ELR (cell line): ENCODE measurements around the gene NFIX.

Experiments used
- DNase-seq: peaks from one replicate; pipeline ENCODE4 v3.0.0-alpha.2; 2015; ENCODE audit warnings: low read depth

The NFIX gene

DNA sequence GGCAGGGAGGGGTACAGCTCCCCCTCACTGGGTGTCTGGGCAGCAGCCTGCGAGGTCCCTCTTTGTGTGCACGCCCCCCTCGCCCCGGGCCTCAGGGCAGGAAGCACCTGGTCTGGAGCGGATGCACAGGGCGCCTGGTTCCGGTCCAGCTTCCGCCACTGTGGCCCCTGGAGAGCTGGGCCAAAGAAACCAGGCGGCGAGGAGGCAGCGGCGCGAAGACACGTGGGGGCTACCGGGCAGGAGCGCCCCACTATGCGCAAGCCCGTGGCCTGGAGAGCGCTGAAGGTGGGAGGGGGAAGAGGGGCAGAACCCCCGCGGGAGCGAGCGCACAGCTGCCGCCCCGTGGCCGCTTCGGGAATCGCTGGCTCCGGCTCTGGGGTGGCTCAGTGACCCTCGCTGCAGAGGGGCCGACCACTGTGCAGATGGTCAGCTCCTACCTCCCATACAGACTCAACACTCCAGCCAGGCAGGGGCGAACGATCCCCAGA is 109.1 kb downstream of the NFIX start:
- no peak for DNase-seq

DNA sequence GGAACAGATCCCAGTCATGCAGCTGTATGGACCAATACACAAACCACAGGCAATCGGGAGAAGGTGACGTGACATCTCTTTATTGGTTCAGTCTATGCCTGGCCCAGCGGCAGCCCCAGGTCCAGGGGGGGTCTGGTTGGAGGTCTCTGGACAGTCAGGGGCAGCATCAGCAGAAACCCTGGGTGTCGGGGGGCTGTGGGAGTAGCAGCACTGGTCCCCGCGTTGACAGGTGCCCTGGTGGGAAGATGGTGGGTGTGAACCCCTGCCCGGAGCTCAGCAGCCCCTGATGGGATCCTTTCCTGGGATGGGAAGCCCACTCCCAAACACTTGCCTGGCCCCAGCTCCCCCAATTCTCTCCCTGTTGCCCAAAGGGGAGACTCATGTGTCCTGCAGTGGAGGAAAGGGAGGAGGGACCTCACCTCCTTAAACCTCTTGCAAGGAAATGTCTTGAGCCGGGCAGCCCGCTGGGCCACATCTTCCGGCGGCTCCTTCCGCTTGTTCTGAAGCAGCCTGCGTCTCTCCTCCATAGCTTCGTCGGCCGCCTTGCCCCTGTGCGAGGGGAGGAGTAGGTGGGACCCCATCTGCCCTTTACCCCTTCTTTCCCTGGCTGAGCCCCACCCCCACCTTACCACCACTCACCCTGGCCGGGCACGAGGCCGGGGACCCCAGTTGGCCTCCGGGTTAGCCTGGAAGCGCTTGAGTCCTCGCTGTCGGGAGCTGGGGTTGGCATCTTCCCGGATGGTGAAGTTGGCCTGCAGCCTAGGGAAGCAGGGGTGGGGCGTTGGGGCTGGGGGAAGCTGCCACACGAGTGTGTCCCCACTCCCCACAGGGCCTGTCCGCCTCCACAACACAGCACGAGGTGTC is 109.8 kb downstream of the NFIX start:
- no peak for DNase-seq

DNA sequence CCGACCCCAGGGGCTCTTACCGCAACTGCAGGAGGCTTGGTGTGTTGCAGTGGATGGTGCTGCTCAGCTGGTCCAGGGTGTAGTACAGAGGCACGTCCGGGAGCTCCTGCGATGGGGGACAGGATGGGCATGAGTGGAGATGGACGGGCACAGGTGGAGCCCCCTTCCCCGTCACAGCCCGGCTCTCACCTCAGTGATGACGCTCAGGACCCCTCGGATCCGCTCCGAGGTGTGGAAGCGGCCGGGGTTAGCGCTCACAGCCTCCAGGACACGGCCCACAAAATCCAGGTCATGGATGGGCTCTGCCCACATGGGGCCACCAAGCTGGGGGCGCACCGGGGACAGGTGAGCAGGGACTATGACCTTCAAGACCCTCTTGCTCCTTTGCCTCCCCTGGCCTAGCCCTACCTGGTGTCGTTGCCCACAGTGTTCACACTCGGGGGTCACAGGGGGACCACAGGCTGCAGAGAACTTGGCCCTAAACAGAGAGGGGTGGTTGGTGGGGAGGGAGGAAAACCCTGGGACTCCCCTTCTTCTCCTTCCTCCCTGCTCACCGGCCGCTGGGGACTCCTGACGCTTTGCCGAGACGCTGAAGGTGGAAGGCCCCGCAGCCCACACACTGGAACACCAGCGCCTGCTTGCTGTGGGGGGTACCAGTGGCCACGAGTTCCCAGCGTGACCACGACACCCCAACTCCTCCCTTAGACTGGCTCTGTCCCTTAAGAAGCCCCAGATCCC is 114.3 kb downstream of the NFIX start:
- no peak for DNase-seq

DNA sequence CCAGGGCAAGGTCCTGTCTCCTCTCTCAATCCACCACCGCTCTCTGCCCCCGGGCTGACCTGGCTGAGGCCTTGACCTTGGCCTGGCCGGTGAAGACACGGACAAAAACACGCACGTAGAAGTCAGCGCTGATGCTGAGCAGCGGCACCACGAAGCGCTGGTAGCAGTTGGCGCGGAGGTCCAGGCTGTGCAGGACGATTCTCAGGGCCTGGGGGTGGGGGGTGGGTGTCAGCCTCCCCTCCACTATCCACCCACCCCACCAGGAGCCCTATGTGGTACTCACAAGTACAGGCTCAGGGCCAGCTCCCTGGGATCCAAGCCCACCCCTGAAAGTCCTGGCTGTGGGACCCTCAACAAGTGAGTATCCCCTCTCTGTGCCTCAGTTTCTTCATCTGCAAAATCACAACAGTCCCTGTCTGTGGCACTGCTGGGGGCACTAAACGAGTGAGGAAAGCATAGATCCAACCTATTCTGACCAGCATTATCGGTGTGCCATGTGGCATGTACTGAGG is 114.9 kb downstream of the NFIX start:
- DNase-seq, result no peak

DNA sequence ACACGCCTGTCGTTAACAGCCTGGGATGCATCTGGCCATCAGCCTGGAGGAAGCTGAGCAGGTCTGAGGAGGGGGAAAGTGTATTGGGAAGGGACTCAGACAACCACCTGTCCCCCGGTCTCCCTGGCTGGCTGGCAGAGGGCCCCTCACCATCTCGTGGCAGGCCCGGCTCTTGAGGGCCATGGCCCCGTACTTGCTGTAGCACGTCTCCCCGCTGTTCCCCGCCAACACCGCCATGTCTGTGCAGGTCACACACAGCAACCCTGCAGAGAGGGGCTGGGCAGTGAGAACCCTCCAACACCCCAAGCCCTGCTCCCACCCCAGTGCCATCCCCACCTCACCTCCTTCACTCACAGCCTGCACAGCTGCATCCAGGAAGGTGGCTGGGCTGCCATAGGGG is 117.3 kb downstream of the NFIX start:
- no peak for DNase-seq

DNA sequence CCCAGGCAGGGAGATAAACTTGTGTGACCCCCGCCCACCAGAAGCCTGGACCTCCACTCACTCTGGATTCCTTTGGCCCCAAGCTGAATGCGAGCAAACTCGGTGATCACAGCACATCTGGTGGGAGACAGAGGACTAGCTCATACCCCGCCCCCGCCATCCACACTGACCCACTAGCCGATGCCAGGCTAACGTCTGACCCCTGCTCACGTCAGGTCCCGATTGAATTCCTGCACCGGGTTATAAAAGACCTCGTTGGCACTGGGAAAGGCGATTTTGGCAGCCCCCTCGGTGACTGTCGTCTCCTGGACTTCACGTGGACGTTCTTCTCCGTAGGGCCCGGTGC is 120.6 kb downstream of the NFIX start:
- no peak for DNase-seq

DNA sequence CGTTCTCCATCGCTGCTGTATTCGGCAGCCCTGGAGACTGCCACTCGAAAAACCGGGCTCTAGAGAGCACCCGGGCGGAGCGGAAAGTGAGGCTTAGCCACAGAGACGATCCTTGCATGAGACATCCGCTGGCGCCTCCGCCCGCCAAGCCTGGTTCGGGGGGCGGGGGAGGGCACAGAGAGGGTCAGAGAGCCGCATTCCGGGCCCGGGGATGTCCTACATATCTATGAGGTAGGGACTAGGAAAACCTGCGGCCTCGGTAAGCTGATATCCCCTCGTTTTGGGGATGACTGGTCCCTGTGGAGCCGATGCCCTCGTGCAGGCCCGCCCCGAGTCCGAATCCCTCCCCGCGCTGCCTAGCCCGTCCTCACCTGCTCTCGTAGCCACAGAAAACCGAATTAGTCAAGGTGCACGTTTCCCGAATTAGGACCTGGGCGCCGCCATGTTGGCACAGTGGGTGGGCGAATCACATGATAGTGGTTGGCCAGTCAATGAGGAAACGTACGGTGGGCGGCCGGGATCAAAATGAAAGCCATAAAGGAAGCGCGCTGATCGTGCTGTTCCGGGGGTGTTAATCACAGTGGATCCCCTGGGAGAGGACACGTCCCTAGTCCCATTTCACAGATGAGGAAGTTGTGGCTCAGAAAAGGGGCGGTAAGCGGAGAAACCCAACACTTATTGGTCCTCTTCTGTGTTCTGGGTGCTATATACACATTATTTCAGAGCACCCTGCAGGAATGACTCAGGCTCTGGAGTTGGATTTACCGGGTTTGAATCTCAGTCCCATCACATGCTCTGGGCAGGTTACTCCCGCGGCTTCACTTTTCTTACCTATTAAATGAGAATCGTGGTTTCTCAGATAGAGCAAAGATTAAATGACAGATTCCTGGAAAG is 121.3 kb downstream of the NFIX start, which contains the start of gene TRMT1:
Gene TRMT1 (minus strand): TSS at position 459 of the 894 bp plus-strand sequence. CDS start 341 bp downstream, at position 118.
- peak; percentile 96 for DNase-seq

DNA sequence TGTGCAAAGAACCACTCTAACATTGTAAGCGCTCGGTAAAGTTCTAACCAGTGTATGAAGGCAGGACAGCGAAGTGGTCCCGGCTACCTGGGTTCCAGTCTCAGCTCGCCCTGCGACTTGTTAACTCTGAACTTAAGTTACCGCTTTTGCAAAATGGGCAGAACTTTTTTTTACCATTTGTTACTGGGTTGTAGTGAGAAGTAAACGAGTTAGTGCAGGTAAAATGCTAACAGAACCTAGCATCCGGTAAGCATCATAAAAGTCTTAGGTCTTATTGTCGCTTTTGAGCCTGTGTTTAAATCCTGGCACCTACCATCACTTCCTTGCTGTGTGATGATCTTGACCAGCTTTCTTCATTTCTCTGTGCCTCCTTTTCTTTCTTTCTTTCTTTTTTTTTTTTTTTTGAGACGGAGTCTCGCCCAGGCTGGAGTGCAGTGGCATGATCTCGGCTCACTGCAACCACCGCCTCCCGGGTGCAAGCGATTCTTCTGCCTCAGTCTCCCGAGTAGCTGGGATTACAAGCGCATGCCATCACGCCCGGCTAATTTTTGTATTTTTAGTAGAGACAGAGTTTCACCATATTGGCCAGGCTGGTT is 122.0 kb downstream of the NFIX start:
- DNase-seq, result peak; percentile 43

DNA sequence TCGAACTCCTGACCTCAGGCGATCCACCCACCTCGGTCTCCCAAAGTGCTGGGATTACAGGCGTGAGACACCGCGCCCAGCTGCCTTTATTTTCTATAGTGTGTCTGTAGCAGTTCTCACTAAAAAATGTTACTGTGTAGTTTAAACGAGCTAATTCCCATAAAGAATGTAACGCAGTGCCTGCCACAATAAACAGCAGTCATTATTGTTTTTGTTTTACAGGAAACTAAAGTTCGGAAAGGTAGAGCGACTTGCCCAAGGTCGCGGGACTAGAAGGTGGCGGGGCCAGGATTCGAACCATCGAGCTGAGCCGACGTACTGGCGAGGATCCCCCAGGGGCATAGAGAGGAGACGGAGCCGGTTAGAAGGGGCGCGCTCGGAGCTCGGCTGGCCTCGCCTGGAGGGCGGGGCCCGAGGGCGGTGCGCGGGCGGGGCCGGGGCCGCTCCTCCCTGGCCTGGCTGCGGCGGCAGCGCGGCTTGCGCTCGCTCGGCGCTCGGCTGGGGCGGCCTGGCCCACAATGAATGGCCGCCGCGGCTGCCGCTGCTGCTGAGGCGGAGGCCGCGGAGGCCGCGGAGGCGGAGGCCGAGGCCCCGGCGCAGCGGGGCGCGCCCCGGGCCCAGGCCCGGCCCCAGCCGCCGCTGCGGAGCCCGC is 122.6 kb downstream of the NFIX start, which contains the start of gene NACC1:
Gene NACC1 (plus strand): TSS at position 493 of the 652 bp plus-strand sequence. CDS start 16,944 bp downstream, outside the sequence.
- peak; percentile 93 for DNase-seq

DNA sequence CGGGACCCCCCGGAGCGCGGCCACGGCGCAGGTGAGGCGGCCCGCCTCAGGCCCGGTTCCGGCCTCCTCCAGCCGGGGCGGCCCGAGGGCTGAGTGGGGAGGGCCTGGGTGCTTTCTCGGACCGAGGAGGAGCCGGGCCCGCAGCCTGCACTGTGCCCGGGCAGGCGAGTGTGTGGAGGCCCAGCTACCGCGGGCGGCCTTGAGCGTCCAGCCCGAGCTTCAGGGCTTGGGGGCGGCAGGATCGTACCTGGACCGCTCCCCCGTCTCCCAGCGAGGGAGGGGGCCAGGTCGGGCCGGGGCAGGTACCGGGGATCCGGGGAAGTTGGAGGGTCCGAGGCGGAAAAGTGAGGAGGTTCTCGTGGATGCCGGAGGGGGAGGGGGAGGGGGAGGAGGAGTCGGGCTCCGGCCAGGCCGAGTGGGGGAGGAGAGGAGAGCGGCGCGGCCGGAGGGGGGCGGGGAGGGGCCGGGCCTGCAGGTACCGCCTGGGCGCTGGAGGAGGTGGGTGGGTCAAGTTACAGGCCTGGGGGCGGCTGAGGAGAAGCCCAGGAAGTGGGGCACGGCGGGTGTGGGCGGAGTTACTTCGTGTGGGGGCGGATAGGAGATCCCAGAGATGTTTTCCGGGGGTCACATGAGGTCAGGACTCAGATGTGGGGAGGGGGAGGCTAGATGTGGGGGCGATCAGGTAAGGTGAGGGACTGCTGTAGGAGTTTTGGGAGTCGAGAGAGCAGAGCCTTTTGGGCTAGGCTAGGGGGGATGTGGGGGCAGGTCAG is 123.3 kb downstream of the NFIX start:
- peak; percentile 71 for DNase-seq

DNA sequence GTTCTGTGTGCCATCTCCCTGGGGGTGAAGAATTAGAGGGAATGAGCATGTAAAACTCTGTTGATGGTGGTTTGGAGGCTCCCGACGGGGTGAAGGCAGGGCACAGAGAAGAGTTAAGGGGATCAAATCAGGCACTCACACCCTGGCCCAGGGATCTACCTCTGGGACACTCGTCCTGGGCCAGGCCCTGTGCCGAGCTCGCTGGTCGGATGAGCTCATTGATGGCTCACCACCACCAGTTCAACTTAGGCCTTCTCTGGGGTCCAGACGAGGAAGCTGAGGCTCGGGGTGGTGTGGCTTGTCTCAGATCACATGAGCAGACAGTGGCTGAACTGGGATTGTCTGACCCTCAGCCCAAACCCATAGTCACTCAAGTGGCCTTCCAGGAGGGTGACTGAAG is 124.4 kb downstream of the NFIX start:
- DNase-seq, result peak; percentile 67

DNA sequence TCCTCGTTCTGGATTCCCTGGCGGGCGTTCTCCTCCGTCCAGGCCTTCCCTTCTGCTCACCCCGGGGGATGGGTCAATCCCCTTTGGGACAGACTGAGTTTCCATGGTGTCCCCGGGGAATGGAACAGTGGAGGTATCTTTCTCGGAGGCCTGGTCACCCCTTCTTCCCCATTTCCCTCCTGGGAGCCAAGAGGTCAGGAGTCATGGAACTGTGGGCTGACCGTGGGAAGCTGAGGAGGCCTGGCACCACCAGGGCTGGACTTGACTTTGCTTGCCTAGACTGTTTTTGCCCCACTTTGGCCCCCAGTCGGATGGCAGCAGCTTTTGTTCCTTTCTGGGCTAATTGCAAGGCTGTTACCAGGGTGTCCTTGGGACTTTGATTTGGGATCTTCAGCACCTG is 124.8 kb downstream of the NFIX start:
- DNase-seq, result no peak

DNA sequence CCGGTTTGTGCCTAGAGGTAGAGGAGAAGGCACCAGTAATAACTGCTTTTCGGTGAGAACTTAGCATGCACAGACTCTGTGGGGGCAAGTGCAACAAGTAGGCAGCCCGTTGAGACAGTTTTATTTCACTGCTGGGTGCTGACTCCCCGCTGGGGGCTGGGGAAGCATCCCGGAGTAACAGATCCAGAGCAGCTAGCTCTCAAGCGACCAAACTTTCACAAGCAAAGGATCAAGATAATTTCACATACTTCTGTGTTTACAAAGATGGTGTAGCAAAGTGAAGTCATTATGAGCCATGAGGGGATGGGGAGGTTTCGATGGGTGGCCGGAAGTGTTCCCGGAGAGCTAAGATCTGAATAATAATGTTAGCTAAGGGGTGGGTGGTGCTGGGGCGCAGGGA is 125.5 kb downstream of the NFIX start:
- DNase-seq, result peak; percentile 86

DNA sequence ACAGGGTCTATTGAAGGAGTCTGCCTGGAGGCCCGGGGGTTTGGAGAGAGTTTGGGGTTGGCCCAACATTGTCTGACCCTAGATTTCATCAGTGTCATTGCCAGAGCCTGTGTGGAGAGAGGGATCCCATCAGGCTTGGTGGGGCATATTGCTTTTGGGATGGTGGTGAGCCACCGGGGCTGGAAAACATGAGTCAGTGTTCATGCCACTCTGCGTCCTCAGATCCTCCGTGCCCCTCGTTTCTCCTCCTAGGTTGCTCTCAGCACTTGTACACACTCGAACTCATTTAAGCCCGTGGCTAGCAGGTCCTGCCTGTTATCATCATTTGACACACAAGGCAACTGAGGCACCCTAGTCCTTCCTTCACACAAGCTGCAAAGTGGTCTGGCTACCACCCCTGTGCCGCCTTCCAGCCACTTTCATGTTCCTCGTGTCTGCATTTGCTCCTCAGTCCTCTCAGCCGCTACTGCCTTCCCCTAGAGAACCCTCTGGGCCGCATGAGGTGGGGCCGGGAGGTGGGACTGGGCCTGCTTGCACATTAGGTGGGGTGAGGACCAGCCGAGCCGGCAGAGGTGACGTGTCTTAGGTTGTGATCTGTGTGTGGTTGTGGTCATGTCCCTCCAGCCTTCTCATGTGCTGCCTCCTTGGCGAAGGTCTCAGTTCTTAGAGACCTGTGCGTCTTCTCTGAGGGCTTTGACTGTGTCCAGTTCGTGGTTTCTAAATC is 126.4 kb downstream of the NFIX start:
- no peak for DNase-seq

DNA sequence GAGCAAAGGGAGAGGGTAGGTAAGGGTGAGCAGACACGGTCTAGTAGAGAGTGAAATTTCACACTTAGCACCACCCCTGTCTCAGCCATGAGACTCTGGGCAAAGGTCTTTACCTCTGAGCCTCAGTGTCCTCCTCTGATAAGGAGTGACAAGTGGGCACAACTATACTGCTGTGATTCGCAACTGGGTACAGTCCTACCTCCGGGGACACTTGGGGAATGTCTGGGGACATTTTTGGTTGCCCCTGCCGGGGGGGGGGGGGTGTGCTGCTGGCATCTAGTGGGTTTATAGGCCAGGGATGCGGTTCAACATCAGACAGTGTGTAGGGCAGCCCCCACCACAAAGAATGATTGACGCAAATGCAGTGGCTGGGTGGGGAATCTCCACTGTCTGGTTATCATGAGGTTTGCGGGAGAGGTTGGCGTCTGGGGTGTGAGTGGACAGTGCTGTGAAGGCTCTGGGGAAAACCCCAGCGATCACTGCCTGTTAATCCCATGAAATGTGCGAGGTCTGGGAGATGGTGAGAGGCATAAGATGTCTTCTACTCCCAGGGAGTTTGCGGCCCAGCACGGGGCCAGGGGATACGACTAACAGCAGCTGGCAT is 127.1 kb downstream of the NFIX start:
- no peak for DNase-seq

DNA sequence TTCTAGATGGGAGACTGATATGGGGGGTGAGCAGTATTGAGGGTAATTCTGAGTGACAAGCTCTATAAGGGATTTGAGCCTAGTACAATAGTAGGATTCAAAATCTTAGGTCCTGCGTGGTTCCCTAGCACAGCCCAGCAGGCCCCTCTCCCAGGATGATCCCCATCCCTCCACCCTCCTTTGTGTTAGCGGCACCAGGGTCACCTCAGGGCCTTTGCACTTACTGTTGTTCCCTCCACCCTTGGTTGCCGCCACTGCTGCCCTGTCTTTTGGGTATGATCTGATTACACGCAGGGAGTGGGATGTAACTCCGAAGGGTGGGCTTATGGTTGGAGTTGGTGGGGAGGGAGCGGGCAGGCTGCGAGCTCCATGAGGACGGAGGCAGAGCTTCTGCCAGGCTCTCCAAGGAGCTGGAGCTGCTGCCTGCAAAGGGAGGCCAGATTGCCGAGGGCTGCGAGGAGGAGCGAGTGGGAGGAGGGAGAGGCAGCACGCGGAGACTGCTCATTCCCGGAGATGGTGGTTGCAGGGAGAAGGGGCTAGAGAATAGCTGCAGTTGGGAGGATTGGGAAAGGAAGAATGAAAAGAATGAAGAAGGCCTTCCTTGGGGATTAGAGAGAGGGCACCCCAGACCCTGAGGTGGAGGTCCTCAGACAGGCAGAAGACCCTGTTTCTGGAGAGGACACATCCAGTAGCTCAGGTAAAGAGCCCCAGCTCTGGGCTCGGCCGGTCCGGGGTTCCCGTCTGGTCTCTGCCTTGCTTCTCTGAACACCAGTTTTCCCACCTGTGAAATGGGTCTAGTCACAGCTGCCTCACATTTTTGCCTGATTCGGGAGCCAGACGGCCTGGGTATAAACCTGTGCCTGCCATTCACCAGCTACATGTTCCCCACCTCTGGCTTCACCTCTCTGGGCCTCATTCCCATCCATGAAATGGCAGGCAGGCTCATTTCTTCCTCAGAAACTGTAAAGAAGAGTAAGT is 128.0 kb downstream of the NFIX start:
- no peak for DNase-seq

DNA sequence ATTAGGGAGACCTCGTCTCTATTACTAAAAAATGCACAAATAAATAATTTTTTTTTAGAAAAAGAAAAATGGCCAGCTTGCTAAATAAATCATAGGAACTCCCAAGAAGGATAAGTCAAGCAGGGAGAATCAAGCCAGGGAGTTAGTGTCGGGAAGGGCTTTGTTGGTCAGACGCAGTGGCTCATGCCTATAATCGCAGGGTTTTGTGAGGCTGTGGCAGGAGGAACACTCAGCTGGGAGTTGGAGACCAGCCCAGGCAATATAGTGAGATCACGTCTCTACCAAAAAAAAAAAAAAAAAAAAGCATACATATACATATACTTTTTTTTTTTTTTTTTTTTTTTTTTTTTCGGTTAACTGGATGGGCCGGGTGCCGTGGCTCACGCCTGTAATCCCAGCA is 131.8 kb downstream of the NFIX start:
- DNase-seq, result no peak
